Karpas-422 (cell line): ENCODE measurements around the gene GREB1. TPM values are rescaled to one million over a fixed set of nuclear protein-coding genes. Genes with fewer than 3 reads are reported as not detected.

Experiments used
- DNase-seq: peaks from one replicate; pipeline ENCODE4 v3.0.0-alpha.2; 2015
- H2AFZ ChIP-seq: fragments of 200-600 bp; sonication (generic); 2 replicates; pipeline ENCODE4 v1.6.1; 2014; ENCODE audit warnings: antibody characterized with exemption, low read length, mixed read lengths
- H3K27ac ChIP-seq: fragments of 200-600 bp; sonication (generic); 2 replicates; pipeline ENCODE4 v1.5.1; 2014; ENCODE audit warnings: mild to moderate bottlenecking, low read length, moderate library complexity
- H3K27me3 ChIP-seq: fragments of 200-600 bp; sonication (generic); 2 replicates; pipeline ENCODE4 v1.6.1; 2014; ENCODE audit warnings: low read length, mixed read lengths
- H3K36me3 ChIP-seq: fragments of 200-600 bp; sonication (generic); 2 replicates; pipeline ENCODE4 v1.6.1; 2014; ENCODE audit warnings: low read length, mixed read lengths; ENCODE audit not compliant: insufficient read depth
- H3K4me1 ChIP-seq: fragments of 200-600 bp; sonication (generic); 2 replicates; pipeline ENCODE4 v1.6.1; 2014; ENCODE audit warnings: mild to moderate bottlenecking, low read length, mixed read lengths
- H3K4me2 ChIP-seq: fragments of 200-600 bp; sonication (generic); 2 replicates; pipeline ENCODE4 v1.6.1; 2014; ENCODE audit warnings: low read length, low read depth, mild to moderate bottlenecking; ENCODE audit not compliant: poor library complexity, severe bottlenecking
- H3K4me3 ChIP-seq: fragments of 200-600 bp; sonication (generic); 2 replicates; pipeline ENCODE4 v1.5.1; 2014; ENCODE audit warnings: mild to moderate bottlenecking, antibody characterized with exemption, low read length, mixed read lengths
- H3K79me2 ChIP-seq: fragments of 200-600 bp; sonication (generic); 2 replicates; pipeline ENCODE4 v1.6.1; 2014; ENCODE audit warnings: mild to moderate bottlenecking, low read length, mixed read lengths
- H3K9ac ChIP-seq: fragments of 200-600 bp; sonication (generic); 2 replicates; pipeline ENCODE4 v1.6.0; 2014; ENCODE audit warnings: low read length
- H3K9me2 ChIP-seq: fragments of 200-600 bp; sonication (generic), shearing (Covaris generic); replicated peaks from 2 replicates; pipeline ENCODE4 v1.6.0; 2014; ENCODE audit warnings: mild to moderate bottlenecking, low read length, moderate library complexity; ENCODE audit not compliant: insufficient read depth
- H3K9me3 ChIP-seq: fragments of 300-700, 200-600 bp; sonication (generic); 2 replicates; pipeline ENCODE4 v1.6.1; 2014; ENCODE audit warnings: low read length, mixed read lengths
- H4K20me1 ChIP-seq: fragments of 200-600 bp; sonication (generic); 2 replicates; pipeline ENCODE4 v1.6.1; 2014; ENCODE audit warnings: mild to moderate bottlenecking, antibody characterized with exemption, low read length, low read depth; ENCODE audit not compliant: insufficient read depth
- total RNA-seq: library from RNA; depleted of rRNA; stranded (reverse); fragments of >200 nt; shearing (Covaris generic); gene quantifications from 2 replicates; pipeline ENCODE4 v1.2.3, GENCODE V29; 2014; ENCODE audit warnings: low replicate concordance

Gene GREB1
- total RNA-seq, 1 experiment from 2014 or later, result 4.4 TPM

- no peaks in the 10 kb centered on the region for H3K79me2 ChIP-seq
- no peak overlapping the region for H2AFZ ChIP-seq
- H3K9me3 ChIP-seq, result no peaks in the 10 kb centered on the region
- peaks cover 12% of the 10 kb centered on the region for H3K4me1 ChIP-seq
- H3K9me2 ChIP-seq, result no peaks in the 10 kb centered on the region
- H3K27me3 ChIP-seq, result no peaks in the 10 kb centered on the region
- H3K27ac ChIP-seq, result no peak overlapping the region
- DNase-seq, result no peak
- H3K4me2 ChIP-seq, result no peak overlapping the region
- H4K20me1 ChIP-seq, result no peaks in the 10 kb centered on the region
- no peak overlapping the region for H3K9ac ChIP-seq
- no peak overlapping the region for H3K4me3 ChIP-seq
- H3K36me3 ChIP-seq, result no peaks in the 10 kb centered on the region
Measured at GRCh38 chr2:11675423-11676112, 141.7 kb downstream of the GREB1 start.

- Histone ChIP-seq H3K79me2 (no peaks in the 10 kb centered on the region), H3K36me3 (no peaks in the 10 kb centered on the region), H3K9me3 (no peaks in the 10 kb centered on the region), H3K4me1 (peaks cover 12% of the 10 kb centered on the region), H3K27ac (no peak overlapping the region), H3K4me2 (no peak overlapping the region), H3K9ac (no peak overlapping the region), H3K4me3 (no peak overlapping the region), H3K9me2 (no peaks in the 10 kb centered on the region), H2AFZ (no peak overlapping the region), H4K20me1 (no peaks in the 10 kb centered on the region), H3K27me3 (no peaks in the 10 kb centered on the region)
- no peak for DNase-seq
Measured at GRCh38 chr2:11676640-11677039, 142.8 kb downstream of the GREB1 start.

GRCh38 chr2:11677136-11678055 lies 143.6 kb downstream of the GREB1 start:
- DNase-seq, result no peak
- no peak overlapping the region for H3K4me2 ChIP-seq
- no peaks in the 10 kb centered on the region for H3K9me2 ChIP-seq
- no peak overlapping the region for H3K27ac ChIP-seq
- H3K27me3 ChIP-seq, result no peaks in the 10 kb centered on the region
- H3K9me3 ChIP-seq, result no peaks in the 10 kb centered on the region
- H3K4me1 ChIP-seq, result peaks cover 9% of the 10 kb centered on the region
- no peak overlapping the region for H3K4me3 ChIP-seq
- H4K20me1 ChIP-seq, result 0 out of 2 replicates have a peak, but pooled peaks cover 3% of the 10 kb centered on the region
- no peaks in the 10 kb centered on the region for H3K36me3 ChIP-seq
- H3K9ac ChIP-seq, result no peak overlapping the region
- H3K79me2 ChIP-seq, result no peaks in the 10 kb centered on the region
- no peak overlapping the region for H2AFZ ChIP-seq

GRCh38 chr2:11678306-11678960 lies 144.6 kb downstream of the GREB1 start:
- Histone ChIP-seq H2AFZ (no peak overlapping the region), H3K79me2 (no peaks in the 10 kb centered on the region), H3K9me3 (no peaks in the 10 kb centered on the region), H3K27ac (no peak overlapping the region), H3K36me3 (no peaks in the 10 kb centered on the region), H3K4me3 (no peak overlapping the region), H4K20me1 (0 out of 2 replicates have a peak, but pooled peaks cover 3% of the 10 kb centered on the region), H3K4me2 (no peak overlapping the region), H3K4me1 (no peaks in the 10 kb centered on the region), H3K27me3 (no peaks in the 10 kb centered on the region), H3K9ac (no peak overlapping the region), H3K9me2 (no peaks in the 10 kb centered on the region)
- no peak for DNase-seq

GRCh38 chr2:11679016-11679415 lies 145.2 kb downstream of the GREB1 start:
- no peak for DNase-seq
- Histone ChIP-seq H3K9me3 (no peaks in the 10 kb centered on the region), H3K27ac (no peak overlapping the region), H3K4me1 (no peaks in the 10 kb centered on the region), H3K27me3 (no peaks in the 10 kb centered on the region), H3K9me2 (no peaks in the 10 kb centered on the region), H3K4me3 (no peak overlapping the region), H3K9ac (no peak overlapping the region), H3K36me3 (no peaks in the 10 kb centered on the region), H4K20me1 (0 out of 2 replicates have a peak, but pooled peaks cover 3% of the 10 kb centered on the region), H3K79me2 (no peaks in the 10 kb centered on the region), H3K4me2 (no peak overlapping the region), H2AFZ (no peak overlapping the region)

- H3K9me3 ChIP-seq, result no peaks in the 10 kb centered on the region
- no peaks in the 10 kb centered on the region for H3K4me1 ChIP-seq
- H3K4me2 ChIP-seq, result no peak overlapping the region
- 0 out of 2 replicates have a peak, but pooled peaks cover 3% of the 10 kb centered on the region for H4K20me1 ChIP-seq
- no peaks in the 10 kb centered on the region for H3K27me3 ChIP-seq
- no peak overlapping the region for H3K4me3 ChIP-seq
- H3K27ac ChIP-seq, result no peak overlapping the region
- H2AFZ ChIP-seq, result no peak overlapping the region
- no peak for DNase-seq
- no peak overlapping the region for H3K9ac ChIP-seq
- no peaks in the 10 kb centered on the region for H3K9me2 ChIP-seq
- H3K79me2 ChIP-seq, result no peaks in the 10 kb centered on the region
- H3K36me3 ChIP-seq, result no peaks in the 10 kb centered on the region
Measured at GRCh38 chr2:11679486-11680181, 145.8 kb downstream of the GREB1 start.

GRCh38 chr2:11680182-11680900 lies 146.5 kb downstream of the GREB1 start:
- Histone ChIP-seq H3K36me3 (no peaks in the 10 kb centered on the region), H3K4me2 (no peak overlapping the region), H3K79me2 (no peaks in the 10 kb centered on the region), H3K4me3 (no peak overlapping the region), H2AFZ (no peak overlapping the region), H3K9me2 (no peaks in the 10 kb centered on the region), H4K20me1 (0 out of 2 replicates have a peak, but pooled peaks cover 3% of the 10 kb centered on the region), H3K4me1 (no peaks in the 10 kb centered on the region), H3K27me3 (no peaks in the 10 kb centered on the region), H3K9me3 (no peaks in the 10 kb centered on the region), H3K27ac (no peak overlapping the region), H3K9ac (no peak overlapping the region)
- DNase-seq, result no peak
